GM10847 (cell line): Measurements from ENCODE around the gene SPAAR.

Source experiments
- POLR2A ChIP-seq: IDR thresholded peaks from 2 replicates; pipeline ENCODE4 v1.6.1; 2011; ENCODE audit not compliant: insufficient read length; ENCODE audit errors: extremely low read depth

Gene SPAAR

DNA sequence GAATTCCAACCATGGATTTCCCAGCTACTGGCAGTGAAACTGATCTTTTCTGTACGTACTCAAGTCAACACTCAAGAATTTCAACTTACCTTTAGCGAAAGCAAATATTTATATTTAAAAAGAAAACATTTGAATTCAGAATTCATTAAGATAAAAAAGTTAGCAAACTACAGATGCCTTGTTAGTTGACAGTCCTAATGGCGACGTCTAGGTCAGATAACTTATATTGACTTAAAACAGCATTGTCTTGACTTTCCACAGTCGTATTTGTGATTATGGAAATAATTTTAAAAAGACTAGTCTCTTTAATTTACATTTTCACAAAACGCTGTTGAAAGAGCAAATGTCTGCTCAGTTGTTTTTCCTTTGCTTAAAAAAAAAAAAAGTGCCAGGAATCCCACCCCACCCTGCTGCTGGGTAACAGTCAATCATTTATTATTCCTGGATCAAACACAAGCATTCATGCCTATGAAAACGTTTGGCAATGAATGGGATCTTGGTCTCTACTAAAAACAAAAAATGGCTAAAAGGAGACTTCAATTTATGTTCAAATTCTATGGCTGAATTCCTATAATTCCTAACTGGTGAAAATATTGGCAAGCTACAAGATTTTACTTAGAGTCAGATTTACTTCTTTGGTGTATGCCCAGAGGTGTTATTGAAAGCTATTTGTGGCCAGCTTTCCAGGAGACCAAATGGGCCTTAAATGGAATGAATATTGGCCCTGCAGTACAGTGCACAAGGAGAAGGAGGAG lies 26.6 kb downstream of the SPAAR start:
- no peak for TF ChIP-seq POLR2A

DNA sequence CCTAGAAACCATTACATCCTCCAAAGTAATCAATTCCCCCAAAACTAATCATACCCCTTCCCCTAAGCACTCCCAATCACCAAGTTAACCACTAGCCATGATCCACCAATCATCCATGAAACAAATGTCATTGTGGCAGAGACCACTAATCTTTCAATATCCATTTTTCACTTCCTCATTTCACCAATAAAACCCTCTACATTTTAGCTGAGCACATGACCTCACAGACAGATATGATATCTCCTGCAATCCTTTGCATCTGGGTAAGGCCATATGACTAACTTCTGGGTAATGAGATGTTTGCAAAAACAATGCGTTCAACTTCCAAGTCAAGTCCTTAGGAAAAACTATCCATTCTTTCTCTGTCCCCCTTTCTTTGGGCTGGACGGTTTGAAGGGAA lies 27.9 kb downstream of the SPAAR start:
- TF ChIP-seq POLR2A = no peak

DNA sequence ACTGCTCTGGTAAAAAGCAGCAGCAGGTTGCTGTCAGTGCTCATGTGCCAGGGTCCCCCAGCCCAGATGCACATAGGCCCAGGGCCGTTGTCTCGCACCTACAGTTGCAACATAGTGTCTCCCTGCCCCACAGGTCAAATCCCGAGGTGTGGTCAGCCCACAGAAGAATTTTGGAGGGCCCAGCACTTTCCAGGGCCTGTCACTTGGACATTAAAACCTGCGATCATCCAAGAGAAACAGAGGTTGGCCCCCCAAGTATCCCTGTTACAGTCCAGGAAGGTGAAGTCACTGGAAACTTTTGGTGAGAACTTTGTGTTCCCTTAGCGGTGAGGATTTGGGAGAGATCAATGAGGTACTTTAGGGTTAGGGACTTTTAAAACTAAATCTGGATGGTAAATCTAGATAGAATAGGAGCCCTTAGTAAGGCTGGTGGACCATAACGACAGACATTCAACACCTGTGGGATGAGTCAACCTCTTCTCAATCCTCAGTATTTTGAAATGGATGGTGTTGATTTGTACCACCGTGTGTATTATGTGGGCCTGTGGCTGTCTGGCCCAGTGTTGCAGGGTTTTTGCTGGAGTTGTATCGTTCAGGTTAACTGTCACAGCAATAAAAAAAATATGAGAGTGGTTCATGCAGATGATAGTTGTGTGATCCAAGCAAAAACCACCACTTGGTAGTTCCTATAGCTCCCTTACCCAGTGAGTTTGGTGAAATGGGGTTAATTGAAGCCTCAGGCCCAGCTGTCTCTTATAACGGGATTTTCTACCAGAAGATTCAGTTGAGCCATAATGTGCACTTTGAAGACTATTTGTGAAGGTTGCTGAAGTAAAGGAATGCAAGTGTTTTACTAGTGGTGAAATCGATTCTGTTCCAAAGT lies 29.4 kb downstream of the SPAAR start:
- no peak for TF ChIP-seq POLR2A

DNA sequence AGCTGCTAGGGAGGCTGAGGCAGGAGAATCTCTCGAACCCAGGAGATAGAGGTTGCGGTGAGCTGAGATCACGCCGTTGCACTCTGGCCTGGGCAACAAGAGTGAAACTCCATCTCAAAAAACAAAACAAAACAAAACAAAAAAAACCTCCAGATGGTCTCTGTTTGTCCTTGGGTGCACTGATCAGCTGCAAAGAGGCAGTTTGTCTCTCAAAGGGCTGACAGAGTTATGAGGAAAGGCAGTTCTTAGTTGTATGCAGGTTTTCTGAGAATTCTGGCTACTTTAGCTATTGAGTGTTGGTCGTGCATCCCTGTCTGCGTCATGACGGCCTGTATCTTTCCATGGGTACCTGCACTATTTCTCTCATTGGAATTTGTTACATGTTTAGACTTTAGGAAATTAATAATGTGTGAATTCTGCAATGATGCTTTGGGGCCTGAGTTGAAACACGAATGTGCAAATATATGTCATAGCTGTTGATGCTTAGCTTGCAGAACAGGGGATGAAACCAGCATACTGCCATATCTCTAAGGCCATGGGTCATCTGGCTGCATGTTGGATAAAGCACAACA lies 30.5 kb downstream of the SPAAR start:
- no peak for TF ChIP-seq POLR2A

DNA sequence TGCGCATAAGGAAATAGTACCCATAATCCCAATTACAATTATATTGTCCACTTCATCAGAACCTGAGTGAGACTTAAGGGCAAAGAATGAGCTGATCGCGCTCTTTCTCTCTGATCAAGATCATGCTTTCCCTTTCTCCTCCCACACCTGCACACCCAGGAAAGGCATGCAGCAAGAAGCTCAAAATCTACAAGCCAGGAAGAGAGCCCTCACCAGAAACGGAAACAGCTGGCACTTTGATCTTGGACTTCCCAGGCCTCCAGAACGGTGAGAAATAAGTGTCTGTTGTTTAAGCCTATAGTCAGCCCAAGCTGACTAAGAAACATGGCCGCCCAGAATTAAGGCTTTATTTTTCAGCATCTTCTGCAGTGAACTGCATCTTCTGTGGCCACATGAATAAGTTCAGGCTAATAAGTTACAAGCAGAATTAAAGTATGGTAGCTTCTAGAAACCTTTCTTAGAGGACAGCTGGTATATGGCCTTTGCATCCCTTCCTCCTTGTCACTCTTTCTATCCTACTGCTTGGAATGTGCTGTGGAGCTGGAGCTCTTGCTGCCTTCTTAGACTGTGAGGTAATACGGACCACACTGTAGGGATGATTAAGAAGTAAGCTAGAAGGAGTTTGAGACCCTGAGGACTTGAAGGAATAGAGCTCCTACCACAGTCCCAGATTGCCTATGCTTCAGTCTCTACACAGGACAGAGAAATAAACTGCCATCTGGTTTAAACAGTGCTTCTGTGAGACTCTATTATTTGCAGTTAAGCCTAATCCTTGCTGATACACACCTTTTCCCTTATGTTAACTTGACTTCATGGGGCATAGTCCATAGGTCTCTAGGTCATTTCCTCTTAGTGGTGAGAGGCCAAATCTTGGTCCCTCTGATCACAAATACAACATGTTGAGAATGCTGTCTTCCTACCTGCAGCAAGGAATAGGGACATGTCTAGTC lies 31.4 kb downstream of the SPAAR start:
- no peak for TF ChIP-seq POLR2A

DNA sequence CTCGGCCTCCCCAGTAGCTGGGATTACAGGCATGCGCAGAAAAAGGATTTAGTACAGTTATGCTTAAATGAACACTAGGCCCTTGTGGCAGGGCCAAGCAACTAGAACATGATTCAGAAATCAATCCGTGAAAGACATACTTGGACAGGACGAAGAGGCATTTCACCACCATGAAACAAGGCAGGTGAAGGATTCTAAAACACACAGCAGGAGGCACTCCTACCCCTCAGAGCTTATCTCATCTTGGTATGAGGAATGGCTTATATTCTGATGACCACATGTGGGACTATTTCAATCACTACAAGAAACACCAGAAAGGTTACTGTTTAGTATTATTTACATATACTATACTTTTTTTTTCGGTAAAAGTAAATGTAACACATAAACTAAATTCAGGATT lies 33.0 kb downstream of the SPAAR start:
- no peak for TF ChIP-seq POLR2A

DNA sequence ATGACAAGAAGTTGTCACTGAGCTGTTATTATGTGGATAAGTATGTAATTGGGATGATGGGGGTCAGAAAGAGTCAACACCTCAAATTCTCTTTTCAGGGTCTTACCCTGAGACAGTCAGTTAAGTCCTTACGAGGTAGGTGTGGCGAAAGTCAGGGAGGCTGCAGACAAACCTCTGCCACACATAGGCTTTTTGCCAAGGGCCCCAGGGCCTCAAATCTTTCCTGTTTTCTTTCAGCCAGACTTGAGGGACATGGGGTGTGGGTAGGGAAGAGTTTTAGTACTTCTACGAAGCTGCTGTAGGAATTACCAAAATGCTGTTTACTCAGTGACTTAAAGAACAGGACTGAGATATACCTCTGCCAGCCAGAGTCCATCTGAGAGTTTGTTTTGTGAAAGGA lies 34.9 kb downstream of the SPAAR start:
- no peak for TF ChIP-seq POLR2A

DNA sequence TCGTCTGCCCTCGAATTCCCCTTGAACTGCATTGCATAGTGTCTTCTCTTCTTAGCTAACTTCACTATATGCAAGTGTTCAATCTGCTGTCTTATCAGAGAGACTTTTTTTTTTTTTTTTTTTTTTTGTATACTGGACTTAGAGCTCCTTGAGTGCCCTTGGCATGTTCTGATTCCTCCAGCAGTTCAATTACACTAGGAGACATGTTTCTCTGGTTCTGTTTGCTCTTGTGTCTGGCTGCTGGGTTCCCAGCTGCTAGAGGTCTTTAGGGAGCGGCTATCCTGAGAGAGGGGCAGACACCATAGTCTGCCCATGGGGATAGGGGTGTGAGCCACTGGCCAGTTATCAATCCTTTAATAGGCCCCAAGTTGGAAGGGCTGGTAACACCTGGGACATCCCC lies 35.6 kb downstream of the SPAAR start:
- TF ChIP-seq POLR2A = no peak

DNA sequence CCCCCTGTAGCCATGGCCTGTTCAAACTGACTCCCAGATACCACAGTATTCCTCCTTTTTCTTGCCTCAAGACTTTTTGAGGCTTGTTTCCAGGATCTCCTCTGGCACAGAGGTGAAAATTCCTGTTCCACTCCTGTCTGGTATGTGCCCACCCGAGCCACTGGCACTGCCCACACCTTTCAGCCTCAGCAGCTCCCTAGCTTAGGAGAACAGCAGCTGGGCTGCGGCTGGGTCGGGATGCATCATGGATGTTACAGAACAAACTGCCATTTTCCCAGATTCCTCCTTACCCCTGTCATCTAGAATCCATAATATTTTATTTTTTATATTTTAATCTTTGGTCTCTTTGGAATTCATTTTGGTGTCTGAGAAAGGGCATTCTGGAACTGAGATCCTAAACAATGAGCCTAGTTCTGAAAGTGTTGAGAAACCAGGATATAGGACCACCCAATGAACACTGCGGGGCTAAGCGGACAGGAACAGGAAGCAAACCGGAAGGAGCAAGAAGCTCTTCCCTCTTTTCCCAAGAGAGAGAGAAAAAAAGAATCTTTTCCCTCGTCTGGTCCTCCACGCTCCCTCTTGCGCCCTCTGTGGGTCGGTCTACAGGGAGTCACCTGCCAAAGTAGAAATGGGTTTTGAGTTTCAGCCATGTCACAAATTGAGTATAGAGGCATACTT lies 36.2 kb downstream of the SPAAR start:
- no peak for TF ChIP-seq POLR2A

DNA sequence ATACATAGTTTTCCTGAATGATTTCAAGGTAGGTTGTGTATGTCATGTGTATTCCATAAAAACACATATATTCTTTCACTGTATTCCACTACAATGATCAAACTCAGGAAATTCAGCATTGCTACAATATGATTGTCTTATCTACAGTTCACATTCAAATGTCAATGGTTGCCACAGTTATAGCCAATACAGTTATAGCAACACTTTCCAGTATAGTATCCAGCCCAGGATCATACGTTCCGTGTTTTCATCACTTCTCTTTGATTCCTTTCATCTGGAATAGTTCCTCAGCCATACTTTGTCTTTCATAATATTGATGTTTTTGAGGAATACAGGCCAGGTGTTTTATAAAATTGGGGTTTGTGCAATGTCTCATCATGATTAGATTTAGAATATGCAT lies 39.2 kb downstream of the SPAAR start:
- TF ChIP-seq POLR2A = no peak

DNA sequence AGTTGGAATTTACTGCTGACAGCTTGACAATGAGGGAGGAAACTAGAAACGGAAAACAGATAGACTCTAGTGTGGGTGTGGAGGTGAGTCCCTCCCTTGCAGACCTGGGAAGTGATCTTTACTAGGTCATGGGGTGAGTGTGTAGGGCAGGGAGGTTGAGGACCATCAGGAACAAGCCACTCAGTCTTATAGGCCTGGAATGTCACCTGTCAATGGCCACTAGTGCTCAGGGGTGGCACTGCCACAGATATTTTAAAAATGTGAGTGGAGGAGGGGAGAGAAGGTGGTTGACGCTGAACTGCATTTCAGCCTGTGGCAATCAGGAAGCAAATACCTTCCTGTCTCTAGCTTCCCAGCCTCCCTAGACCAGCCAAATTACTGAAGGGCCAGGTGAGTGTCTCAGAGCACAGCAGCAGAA lies 39.6 kb downstream of the SPAAR start:
- no peak for TF ChIP-seq POLR2A

DNA sequence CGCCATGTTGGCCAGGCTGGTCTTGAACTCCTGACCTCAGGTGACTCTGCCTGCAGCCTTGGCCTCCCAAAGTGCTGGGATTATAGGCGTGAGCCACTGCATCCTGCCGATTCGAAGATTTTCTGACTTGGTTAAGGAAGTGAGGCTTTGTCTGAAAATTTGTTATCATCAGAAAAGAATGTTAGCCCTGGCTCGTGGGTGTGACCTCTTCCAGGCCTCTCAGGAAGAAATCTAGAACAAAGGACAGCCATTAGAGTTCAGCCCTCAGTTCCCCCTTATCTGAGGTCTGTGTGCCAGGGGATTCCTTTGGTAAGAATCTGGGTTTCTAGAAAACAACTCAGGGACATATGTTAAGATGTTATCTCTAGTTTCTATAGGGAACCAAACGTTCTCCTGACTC lies 42.4 kb downstream of the SPAAR start:
- no peak for TF ChIP-seq POLR2A

DNA sequence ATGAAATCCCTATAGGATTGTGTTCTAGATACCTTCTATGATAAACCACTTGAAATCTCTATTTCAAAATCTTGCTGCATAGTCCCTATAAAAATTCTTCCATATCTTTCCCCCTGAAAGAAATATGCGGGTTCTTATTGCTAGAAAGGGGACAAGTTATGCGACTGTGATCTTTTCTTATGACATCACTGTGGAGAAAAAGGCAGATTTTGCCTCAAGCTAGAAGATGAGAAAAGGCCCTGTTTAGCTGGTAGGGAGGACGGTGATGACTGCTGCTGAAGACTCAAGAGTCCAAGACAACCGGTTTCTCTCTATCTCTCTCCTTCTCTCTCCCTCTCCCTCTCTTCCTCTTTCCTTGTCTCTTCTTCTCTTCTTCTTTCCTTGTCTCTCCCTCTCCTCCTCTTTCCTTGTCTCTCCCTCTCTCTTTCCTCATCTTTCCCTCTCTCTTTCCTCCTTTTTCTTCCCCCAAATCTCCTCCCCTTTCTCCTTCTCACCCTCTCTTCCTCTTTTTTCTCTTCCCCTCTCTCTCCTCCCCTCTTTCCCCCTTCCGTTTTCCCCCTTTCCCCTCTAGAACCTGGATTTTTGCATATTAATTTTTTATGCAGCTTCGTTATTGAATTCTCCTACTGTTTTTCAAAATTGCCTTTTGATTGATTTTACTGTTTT lies 43.4 kb downstream of the SPAAR start:
- TF ChIP-seq POLR2A = no peak
